GM21723 (cell line): ENCODE measurements around the gene IL1R2.

Experiments used
- ATAC-seq: cut with Tn5 transposase; IDR thresholded peaks from one replicate; pipeline ENCODE4 v1.9.1; 2021; ENCODE audit warnings: mild to moderate bottlenecking, moderate library complexity; ENCODE audit not compliant: unreplicated experiment

IL1R2 gene

GRCh38 chr2:102076512-102076911 lies 84.8 kb downstream of the IL1R2 start:
- ATAC-seq = no peak
